ENCODE measurements around the gene KRTAP6-2.

The KRTAP6-2 gene

GRCh38 chr21:30563630-30564029 is 35.1 kb downstream of the KRTAP6-2 start:
- DNase-seq: no peak

GRCh38 chr21:30563072-30563471 is 35.6 kb downstream of the KRTAP6-2 start:
- DNase-seq: no peak

GRCh38 chr21:30561957-30562356 is 36.7 kb downstream of the KRTAP6-2 start:
- no peak for DNase-seq

GRCh38 chr21:30561264-30561895 is 37.3 kb downstream of the KRTAP6-2 start, which contains the start of gene KRTAP19-7:
KRTAP19-7 (minus strand) TSS chr21:30561314; CDS start chr21:30561289, 25 bp downstream.
- no peak for DNase-seq

GRCh38 chr21:30555095-30555494 is 43.6 kb downstream of the KRTAP6-2 start:
- DNase-seq: no peak

- DNase-seq: no peak
Measured at GRCh38 chr21:30552782-30553181, 45.9 kb downstream of the KRTAP6-2 start.

All from NCI-H1048 (cell line).